Effector CD8-positive, alpha-beta T cell (primary cell): ENCODE results near the gene PLSCR2.
"Not testable (repeated sequence)": the region's sequence is repeated elsewhere in the genome, so short reads cannot be mapped to it uniquely, and the experiment has no call there.

Experiments
- DNase-seq: peaks from one replicate; lab custom pipeline; 2025; lab: John Stamatoyannopoulos, UW

Gene PLSCR2

GRCh38 chr3:146485297-146485696, 15.9 kb upstream of the PLSCR2 start:
- DNase-seq: no peak

- no peak for DNase-seq
Measured at GRCh38 chr3:146476094-146476740, 6.9 kb upstream of the PLSCR2 start.

GRCh38 chr3:146474976-146475375, 5.6 kb upstream of the PLSCR2 start:
- DNase-seq: not testable (repeated sequence)

GRCh38 chr3:146473726-146474125, 4.4 kb upstream of the PLSCR2 start:
- no peak for DNase-seq

GRCh38 chr3:146472611-146473010, 3.2 kb upstream of the PLSCR2 start:
- no peak for DNase-seq

- no peak for DNase-seq
Measured at GRCh38 chr3:146471012-146471411, 1.7 kb upstream of the PLSCR2 start.

GRCh38 chr3:146470425-146470990, 1.1 kb upstream of the PLSCR2 start:
- DNase-seq: no peak

- DNase-seq: no peak
Measured at GRCh38 chr3:146468671-146469149, 651 bp downstream of the PLSCR2 start.

- no peak for DNase-seq
Measured at GRCh38 chr3:146468234-146468633, 1.1 kb downstream of the PLSCR2 start.

- DNase-seq: no peak
Measured at GRCh38 chr3:146466604-146467003, 2.8 kb downstream of the PLSCR2 start.

GRCh38 chr3:146465693-146466465, 3.5 kb downstream of the PLSCR2 start:
- no peak for DNase-seq

- DNase-seq: no peak
Measured at GRCh38 chr3:146464783-146465182, 4.6 kb downstream of the PLSCR2 start.

- DNase-seq: no peak
Measured at GRCh38 chr3:146464005-146464595, 5.3 kb downstream of the PLSCR2 start.

- no peak for DNase-seq
Measured at GRCh38 chr3:146454796-146455195, 14.6 kb downstream of the PLSCR2 start.

GRCh38 chr3:146449613-146450012, 19.7 kb downstream of the PLSCR2 start:
- no peak for DNase-seq

- no peak for DNase-seq
Measured at GRCh38 chr3:146449076-146449475, 20.3 kb downstream of the PLSCR2 start.

GRCh38 chr3:146446026-146446425, 23.3 kb downstream of the PLSCR2 start:
- DNase-seq: no peak

GRCh38 chr3:146440310-146440709, 29.1 kb downstream of the PLSCR2 start:
- not testable (repeated sequence) for DNase-seq

GRCh38 chr3:146432066-146432465, 37.3 kb downstream of the PLSCR2 start:
- DNase-seq: no peak

GRCh38 chr3:146431240-146431639, 38.1 kb downstream of the PLSCR2 start:
- no peak for DNase-seq

GRCh38 chr3:146425341-146425740, 44.0 kb downstream of the PLSCR2 start:
- DNase-seq: no peak
